PFSK-1 (cell line): ENCODE measurements around the gene TNFAIP8L3.

ENCODE experiments used
- POLR2AphosphoS5 ChIP-seq: IDR thresholded peaks from 2 replicates; pipeline ENCODE4 v1.6.1; 2012; ENCODE audit warnings: low read depth, mild to moderate bottlenecking, control low read depth, low read length, moderate library complexity
- SIN3A ChIP-seq: IDR thresholded peaks from 2 replicates; pipeline ENCODE4 v1.6.1; 2012; ENCODE audit warnings: mild to moderate bottlenecking, low read length, moderate library complexity, borderline replicate concordance; ENCODE audit not compliant: insufficient read depth
- TAF1 ChIP-seq: IDR thresholded peaks from 2 replicates; pipeline ENCODE4 v1.6.1; 2012; ENCODE audit warnings: low read length, control low read depth, borderline replicate concordance; ENCODE audit not compliant: insufficient read depth
- TF ChIP-seq, protein P1 (sequence below), 2 experiments: IDR thresholded peaks; 2 replicates each; pipeline versions ENCODE4 v1.6.1 to v1.8.0; 2011 to 2012; ENCODE audit warnings: low read depth in 2 of 2, low read length in 2 of 2, control low read depth in 1 of 2, inconsistent platforms in 1 of 2, mild to moderate bottlenecking in 1 of 2, moderate library complexity in 1 of 2; ENCODE audit not compliant: insufficient read depth in 1 of 2

DNA sequence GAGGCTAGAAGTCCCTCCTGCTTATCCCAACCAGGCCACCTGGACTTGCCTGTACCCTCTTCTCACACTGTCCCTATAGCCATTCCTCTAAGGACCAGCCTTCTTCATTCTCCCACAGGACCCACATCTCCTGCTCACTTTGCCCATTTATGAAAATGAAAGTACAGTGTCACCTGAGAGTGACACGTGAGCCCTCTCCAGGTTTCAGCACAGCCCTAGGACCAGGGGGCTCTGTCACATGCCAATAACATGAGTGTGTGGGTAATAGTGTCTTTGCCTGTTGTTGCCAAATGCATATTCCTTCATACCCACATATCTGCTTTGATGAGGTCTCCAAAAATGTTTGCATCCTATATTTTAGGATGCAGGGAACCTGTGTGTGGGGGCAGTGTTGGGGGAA is 42.3 kb upstream of the TNFAIP8L3 start:
- TF ChIP-seq SIN3A (no peak), POLR2AphosphoS5 (no peak), TAF1 (no peak)
- TF ChIP-seq, protein P1, sequence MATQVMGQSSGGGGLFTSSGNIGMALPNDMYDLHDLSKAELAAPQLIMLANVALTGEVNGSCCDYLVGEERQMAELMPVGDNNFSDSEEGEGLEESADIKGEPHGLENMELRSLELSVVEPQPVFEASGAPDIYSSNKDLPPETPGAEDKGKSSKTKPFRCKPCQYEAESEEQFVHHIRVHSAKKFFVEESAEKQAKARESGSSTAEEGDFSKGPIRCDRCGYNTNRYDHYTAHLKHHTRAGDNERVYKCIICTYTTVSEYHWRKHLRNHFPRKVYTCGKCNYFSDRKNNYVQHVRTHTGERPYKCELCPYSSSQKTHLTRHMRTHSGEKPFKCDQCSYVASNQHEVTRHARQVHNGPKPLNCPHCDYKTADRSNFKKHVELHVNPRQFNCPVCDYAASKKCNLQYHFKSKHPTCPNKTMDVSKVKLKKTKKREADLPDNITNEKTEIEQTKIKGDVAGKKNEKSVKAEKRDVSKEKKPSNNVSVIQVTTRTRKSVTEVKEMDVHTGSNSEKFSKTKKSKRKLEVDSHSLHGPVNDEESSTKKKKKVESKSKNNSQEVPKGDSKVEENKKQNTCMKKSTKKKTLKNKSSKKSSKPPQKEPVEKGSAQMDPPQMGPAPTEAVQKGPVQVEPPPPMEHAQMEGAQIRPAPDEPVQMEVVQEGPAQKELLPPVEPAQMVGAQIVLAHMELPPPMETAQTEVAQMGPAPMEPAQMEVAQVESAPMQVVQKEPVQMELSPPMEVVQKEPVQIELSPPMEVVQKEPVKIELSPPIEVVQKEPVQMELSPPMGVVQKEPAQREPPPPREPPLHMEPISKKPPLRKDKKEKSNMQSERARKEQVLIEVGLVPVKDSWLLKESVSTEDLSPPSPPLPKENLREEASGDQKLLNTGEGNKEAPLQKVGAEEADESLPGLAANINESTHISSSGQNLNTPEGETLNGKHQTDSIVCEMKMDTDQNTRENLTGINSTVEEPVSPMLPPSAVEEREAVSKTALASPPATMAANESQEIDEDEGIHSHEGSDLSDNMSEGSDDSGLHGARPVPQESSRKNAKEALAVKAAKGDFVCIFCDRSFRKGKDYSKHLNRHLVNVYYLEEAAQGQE (IDR thresholded peaks at IDR 0.05; ENCODE audit: insufficient read depth in 1 of 2, low read depth in 2 of 2, low read length in 2 of 2): no peak
